ENCODE data around the gene TMEM42. TPM values are rescaled to one million over a fixed set of nuclear protein-coding genes. Genes with fewer than 3 reads are reported as not detected.

The TMEM42 gene
- total RNA-seq, 4 donors from 2014 or later, result 12.2 to 48.6 (median 27.9) TPM

DNA sequence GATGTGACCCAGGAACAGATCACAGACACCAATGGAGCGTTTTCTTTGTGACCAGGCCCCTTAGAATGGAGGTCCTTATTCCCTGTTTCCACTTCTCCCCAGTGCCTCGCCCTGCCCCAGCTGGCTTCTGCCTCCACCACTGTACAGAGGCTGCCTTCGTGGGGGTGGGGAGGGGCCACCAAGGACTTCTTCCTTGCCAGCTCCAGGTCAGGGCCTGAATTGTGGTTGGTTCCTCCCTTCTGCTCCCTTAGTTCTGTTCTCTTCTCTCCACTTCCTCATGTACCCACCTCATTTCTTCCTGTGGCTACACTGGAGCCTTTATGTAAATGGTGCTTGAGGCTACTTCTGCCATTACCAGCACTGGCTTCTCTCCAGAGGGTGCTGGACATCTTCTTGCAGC, 29.1 kb downstream of the TMEM42 start:
- 79 to 83% methylated on average over 3 of the region's 3 CpGs for WGBS, 2 donors
- Histone ChIP-seq H3K36me3 (no peaks in the 10 kb centered on the region), H3K27ac (no peak overlapping the region), H3K4me1 (no peaks in the 10 kb centered on the region), H3K9me3 (no peaks in the 10 kb centered on the region), H3K27me3 (no peaks in the 10 kb centered on the region), H3K4me3 (replicated peaks in 1 of 3) (no peak overlapping the region)
- no peak for DNase-seq
- TF ChIP-seq, protein P1, sequence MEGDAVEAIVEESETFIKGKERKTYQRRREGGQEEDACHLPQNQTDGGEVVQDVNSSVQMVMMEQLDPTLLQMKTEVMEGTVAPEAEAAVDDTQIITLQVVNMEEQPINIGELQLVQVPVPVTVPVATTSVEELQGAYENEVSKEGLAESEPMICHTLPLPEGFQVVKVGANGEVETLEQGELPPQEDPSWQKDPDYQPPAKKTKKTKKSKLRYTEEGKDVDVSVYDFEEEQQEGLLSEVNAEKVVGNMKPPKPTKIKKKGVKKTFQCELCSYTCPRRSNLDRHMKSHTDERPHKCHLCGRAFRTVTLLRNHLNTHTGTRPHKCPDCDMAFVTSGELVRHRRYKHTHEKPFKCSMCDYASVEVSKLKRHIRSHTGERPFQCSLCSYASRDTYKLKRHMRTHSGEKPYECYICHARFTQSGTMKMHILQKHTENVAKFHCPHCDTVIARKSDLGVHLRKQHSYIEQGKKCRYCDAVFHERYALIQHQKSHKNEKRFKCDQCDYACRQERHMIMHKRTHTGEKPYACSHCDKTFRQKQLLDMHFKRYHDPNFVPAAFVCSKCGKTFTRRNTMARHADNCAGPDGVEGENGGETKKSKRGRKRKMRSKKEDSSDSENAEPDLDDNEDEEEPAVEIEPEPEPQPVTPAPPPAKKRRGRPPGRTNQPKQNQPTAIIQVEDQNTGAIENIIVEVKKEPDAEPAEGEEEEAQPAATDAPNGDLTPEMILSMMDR (IDR thresholded peaks at IDR 0.05), result no peak
- TF ChIP-seq POLR2A (IDR thresholded peaks at IDR 0.05), result no peak
- intact Hi-C loops (cut with DNase I), result no loop called here

GRCh38 chr3:44892689-44893088, 31.0 kb downstream of the TMEM42 start:
- no peak for DNase-seq
- no peak for TF ChIP-seq POLR2A (IDR thresholded peaks at IDR 0.05)
- TF ChIP-seq, protein P1 (IDR thresholded peaks at IDR 0.05), result no peak
- Histone ChIP-seq H3K27ac (no peak overlapping the region), H3K4me1 (no peaks in the 10 kb centered on the region), H3K36me3 (no peaks in the 10 kb centered on the region), H3K27me3 (no peaks in the 10 kb centered on the region), H3K4me3 (replicated peaks in 1 of 3) (no peak overlapping the region), H3K9me3 (no peaks in the 10 kb centered on the region)
- intact Hi-C loops (cut with DNase I), result no loop called here
- 86 to 91% methylated on average over 3 of the region's 3 CpGs for WGBS, 2 donors

- H3K27ac ChIP-seq, result no peak overlapping the region
- no peaks in the 10 kb centered on the region for H3K36me3 ChIP-seq
- WGBS, 2 donors, result 73 to 75% methylated on average over 2 of the region's 2 CpGs
- H3K27me3 ChIP-seq, result no peaks in the 10 kb centered on the region
- DNase-seq, result no peak
- no peaks in the 10 kb centered on the region for H3K4me1 ChIP-seq
- no peak for TF ChIP-seq POLR2A (IDR thresholded peaks at IDR 0.05)
- TF ChIP-seq, protein P1 (IDR thresholded peaks at IDR 0.05), result no peak
- H3K4me3 ChIP-seq (replicated peaks in 1 of 3), result no peak overlapping the region
- H3K9me3 ChIP-seq, result no peaks in the 10 kb centered on the region
- intact Hi-C loops (cut with DNase I), result no loop called here
Observed at GRCh38 chr3:44893097-44893496, 31.4 kb downstream of the TMEM42 start.

DNA sequence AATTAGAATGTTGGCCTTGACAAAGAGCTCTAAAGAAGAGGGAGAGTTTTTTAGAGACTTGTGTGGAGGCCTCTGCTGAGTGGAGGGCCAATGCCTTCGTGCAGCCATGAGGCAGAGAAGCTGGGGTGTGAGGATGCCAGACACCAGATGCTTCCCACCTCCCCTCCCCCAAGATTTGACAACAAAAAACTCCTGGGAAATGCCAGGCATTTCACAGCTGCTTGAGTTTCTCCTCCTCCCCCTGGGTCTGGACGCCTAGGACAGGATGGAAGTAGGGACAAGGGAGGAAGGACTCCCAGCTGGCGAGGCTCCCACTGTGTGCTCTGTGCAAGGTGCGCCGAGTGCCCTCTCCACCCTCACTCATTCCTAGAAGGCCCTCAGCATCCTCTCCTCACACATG, 32.8 kb downstream of the TMEM42 start:
- WGBS, 2 donors, result 40 to 46% methylated on average over 4 to 5 of the region's 5 CpGs
- H3K27ac ChIP-seq, result no peak overlapping the region
- no peaks in the 10 kb centered on the region for H3K9me3 ChIP-seq
- no peaks in the 10 kb centered on the region for H3K4me1 ChIP-seq
- no peaks in the 10 kb centered on the region for H3K36me3 ChIP-seq
- no peak overlapping the region for H3K4me3 ChIP-seq (replicated peaks in 1 of 3)
- TF ChIP-seq POLR2A (IDR thresholded peaks at IDR 0.05), result no peak
- TF ChIP-seq, protein P1 (IDR thresholded peaks at IDR 0.05), result no peak
- no peaks in the 10 kb centered on the region for H3K27me3 ChIP-seq
- intact Hi-C loops (cut with DNase I), result no loop called here
- no peak for DNase-seq

GRCh38 chr3:44896440-44896839, 34.7 kb downstream of the TMEM42 start:
- Histone ChIP-seq H3K27ac (no peak overlapping the region), H3K27me3 (no peaks in the 10 kb centered on the region), H3K36me3 (no peaks in the 10 kb centered on the region), H3K9me3 (no peaks in the 10 kb centered on the region), H3K4me1 (no peaks in the 10 kb centered on the region), H3K4me3 (replicated peaks in 1 of 3) (no peak overlapping the region)
- 85 to 94% methylated on average over 2 of the region's 2 CpGs for WGBS, 2 donors
- TF ChIP-seq, protein P1 (IDR thresholded peaks at IDR 0.05), result no peak
- no peak for TF ChIP-seq POLR2A (IDR thresholded peaks at IDR 0.05)
- intact Hi-C loops (cut with DNase I), result no loop called here
- DNase-seq, result no peak
